Liver (tissue), 3 donors: Measurements from ENCODE around the gene ADCY2.

ENCODE experiments used
- JUND ChIP-seq, 2 donors: IDR thresholded peaks; 2 replicates each; pipeline ENCODE4 v1.6.1; 2016; ENCODE audit warnings: antibody characterized with exemption in 2 of 2
- TF ChIP-seq, protein P1 (sequence below): fragments of 150-350 bp; IDR thresholded peaks from 2 replicates; pipeline ENCODE4 v1.5.1; 2017; ENCODE audit warnings: improper control_type of control experiment, low read depth, low read length; ENCODE audit not compliant: missing input control
- donor health status: healthy.
- donor health status: healthy.

DNA sequence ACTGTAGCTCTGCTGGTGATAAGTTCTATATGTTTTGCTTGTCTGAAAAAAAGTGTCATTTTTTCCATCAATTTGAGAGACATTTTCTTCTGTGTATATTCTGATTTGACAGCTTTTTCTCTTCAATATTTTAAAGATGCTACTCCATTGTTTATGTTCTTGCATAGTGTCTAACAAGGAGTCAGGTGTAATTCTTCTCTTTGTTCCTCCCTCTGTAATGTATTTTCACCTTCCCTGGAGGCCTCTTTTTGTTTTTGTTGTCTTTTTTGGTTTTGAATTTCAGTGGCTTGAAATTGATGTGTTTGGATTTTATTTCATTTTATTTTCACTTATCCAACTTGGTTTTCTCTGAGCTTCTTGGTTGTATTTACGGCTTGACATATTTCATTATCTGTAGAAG is 75.8 kb downstream of the ADCY2 start:
- TF ChIP-seq JUND (IDR thresholded peaks at IDR 0.05), result no peak
- TF ChIP-seq, protein P1, sequence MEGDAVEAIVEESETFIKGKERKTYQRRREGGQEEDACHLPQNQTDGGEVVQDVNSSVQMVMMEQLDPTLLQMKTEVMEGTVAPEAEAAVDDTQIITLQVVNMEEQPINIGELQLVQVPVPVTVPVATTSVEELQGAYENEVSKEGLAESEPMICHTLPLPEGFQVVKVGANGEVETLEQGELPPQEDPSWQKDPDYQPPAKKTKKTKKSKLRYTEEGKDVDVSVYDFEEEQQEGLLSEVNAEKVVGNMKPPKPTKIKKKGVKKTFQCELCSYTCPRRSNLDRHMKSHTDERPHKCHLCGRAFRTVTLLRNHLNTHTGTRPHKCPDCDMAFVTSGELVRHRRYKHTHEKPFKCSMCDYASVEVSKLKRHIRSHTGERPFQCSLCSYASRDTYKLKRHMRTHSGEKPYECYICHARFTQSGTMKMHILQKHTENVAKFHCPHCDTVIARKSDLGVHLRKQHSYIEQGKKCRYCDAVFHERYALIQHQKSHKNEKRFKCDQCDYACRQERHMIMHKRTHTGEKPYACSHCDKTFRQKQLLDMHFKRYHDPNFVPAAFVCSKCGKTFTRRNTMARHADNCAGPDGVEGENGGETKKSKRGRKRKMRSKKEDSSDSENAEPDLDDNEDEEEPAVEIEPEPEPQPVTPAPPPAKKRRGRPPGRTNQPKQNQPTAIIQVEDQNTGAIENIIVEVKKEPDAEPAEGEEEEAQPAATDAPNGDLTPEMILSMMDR, result no peak
